ENCODE data around the gene PHLDA1.

Gene PHLDA1

DNA sequence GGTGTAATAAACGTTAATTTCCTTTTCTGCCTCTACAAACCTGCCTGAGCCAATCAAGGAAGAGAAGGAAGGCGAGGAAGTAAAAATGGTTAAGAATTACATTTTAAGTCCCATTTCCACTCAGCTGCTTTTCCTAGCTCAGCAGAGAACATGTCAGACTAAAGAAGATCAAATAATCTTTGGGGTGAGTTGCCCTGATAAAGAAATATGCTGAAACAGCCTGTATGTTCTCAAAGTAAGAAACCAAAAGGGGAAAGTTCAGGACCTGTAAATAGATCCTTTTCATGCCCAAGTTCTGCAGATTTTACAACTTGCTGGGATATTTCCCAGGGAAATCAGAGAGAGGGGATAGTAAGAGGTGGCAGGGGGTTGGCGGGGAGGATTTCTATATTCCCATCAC, 55.5 kb downstream of the PHLDA1 start:
- TF ChIP-seq, protein P1, sequence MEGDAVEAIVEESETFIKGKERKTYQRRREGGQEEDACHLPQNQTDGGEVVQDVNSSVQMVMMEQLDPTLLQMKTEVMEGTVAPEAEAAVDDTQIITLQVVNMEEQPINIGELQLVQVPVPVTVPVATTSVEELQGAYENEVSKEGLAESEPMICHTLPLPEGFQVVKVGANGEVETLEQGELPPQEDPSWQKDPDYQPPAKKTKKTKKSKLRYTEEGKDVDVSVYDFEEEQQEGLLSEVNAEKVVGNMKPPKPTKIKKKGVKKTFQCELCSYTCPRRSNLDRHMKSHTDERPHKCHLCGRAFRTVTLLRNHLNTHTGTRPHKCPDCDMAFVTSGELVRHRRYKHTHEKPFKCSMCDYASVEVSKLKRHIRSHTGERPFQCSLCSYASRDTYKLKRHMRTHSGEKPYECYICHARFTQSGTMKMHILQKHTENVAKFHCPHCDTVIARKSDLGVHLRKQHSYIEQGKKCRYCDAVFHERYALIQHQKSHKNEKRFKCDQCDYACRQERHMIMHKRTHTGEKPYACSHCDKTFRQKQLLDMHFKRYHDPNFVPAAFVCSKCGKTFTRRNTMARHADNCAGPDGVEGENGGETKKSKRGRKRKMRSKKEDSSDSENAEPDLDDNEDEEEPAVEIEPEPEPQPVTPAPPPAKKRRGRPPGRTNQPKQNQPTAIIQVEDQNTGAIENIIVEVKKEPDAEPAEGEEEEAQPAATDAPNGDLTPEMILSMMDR (IDR thresholded peaks at IDR 0.05; ENCODE audit: extremely low read depth, missing control alignments), result no peak

DNA sequence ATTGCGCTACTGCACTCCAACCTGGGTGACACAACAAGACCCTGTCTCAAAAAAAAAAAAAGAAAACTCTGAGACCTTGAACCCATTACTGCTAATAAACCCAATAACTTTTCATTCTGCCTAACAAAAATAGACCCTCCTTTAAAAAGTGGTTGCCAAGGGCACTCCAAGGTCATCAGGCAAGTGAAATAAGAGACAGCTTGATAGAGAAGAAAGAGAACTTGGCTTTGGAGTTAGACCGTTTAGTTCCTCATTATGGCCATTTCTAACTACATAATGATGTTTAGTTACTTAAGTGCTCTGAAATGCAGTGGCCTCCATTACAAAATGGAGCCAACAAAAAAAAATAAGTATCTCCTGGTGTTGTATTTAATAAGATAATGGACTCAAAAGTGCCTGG, 55.9 kb downstream of the PHLDA1 start:
- TF ChIP-seq, protein P1 (IDR thresholded peaks at IDR 0.05; ENCODE audit: extremely low read depth, missing control alignments), result no peak
- DNase-seq (ENCODE audit: low spot score), result no peak

More for the DNA sequence above, 55.5 kb downstream of the PHLDA1 start:
- no peak for DNase-seq (ENCODE audit: low spot score)
